ENCODE data around the gene DCUN1D1.
"Not testable (repeated sequence)": the region's sequence is repeated elsewhere in the genome, so short reads cannot be mapped to it uniquely, and the experiment has no call there.

DCUN1D1 gene

DNA sequence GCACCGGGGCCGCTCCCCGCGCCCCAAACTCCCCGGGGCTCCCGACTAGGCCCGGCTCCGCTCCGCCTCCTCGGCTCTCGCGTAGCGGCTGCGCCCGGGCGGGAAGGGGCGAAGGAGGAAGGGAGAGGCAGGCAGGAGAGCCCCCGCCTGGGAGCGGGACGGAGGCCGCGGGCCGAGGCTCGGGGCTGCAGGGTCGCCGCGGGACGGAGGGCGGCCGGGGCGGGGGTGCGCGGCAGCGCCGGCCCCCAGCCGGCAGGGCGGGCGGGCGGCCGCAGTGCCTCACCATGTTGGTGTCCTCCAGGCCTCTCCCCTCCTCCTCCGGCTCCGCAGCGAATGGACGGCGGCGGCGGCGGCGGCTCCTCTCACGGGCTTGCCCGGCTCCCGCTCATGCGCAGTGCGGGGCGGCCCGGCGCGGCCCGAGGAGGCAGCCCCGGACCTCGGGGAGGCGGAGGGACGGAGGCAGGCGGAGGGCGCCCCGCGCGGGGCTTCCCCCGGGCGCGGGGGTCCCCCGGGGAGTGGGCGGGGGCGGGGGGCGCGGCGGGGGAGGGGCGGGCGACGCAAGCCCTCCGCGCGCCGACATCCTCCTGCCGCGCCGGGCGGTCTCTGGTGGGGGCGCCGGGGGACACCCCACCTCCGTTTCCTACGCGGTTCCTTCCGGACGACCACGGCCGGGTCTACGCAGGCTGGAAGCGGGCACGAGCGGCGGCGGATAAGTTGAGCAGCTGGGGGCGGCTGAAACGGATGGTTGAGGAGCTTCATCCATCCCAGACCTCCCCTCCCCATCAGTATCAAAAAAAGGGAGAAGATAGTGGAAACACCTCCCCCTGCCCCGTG lies at the start of gene DCUN1D1:
Gene DCUN1D1, minus strand, starts transcription at position 335 of the 834 bp plus-strand sequence. Its CDS starts 49 bp downstream, at position 286.
- peak; percentile 83 for DNase-seq (ENCODE audit: low read depth)

DNA sequence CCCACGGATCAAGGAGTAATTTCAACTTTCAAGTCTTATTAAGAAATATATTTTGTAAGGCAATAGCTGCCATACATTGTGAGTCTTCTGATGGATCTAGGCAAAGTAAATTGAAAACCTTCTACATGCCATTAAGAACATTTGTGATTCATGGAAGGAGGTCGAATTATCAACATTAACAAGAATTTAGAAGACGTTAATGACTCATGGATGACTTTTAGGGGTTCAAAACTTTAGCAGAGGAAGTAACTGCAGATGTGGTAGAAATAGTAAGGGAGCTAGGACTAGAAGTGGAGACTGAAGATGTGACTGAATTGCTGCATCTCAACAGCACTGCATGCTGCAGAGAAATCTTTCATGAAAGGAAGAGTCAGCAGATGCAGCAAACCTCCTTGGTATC lies 48.1 kb upstream of the DCUN1D1 start:
- no peak for DNase-seq (ENCODE audit: low read depth)

DNA sequence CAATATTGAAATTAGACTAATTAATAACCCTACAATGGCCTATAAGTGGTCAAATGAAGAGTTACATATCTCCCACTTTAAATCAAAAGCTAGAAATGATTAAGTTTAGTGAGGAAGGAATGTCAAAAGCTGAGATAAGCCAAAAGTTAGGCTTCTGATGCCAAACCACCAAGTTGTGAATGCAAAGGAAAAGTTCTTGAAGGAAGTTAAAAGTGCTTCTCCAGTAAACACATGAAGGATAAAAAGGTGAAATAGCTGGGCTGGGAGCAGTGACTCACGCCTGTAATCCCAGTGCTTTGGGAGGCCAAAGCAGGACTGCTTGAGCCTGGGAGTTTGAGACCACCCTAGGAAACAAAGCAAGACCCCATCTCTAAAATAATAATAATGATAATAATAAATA lies 46.9 kb upstream of the DCUN1D1 start:
- DNase-seq (ENCODE audit: low read depth): no peak

DNA sequence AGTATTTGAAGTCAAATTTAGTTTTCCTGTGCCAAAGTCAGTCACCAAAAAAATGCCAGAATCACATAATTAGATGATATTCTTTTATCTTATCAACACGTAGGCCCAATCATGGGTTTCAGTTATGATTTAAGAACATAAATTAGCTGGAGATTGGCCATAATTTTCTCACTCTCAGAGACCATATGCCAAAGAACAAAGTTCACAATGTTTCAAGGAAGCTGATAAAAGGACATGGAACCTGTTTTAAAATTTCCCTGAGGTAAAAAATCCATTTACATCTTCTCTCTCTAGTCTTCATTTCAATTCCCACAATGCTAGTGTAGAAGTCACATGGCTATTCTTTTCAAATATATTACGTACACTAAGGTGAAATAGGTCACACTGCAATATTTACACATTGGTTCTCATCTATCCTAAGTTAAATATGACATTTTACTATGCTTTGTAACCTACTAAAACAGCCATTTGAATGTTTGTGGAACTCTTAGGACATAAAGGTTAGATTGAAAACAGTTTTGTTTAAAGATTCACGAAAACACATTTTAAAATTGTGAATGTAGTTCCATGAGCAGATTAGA lies 42.7 kb upstream of the DCUN1D1 start:
- no peak for DNase-seq (ENCODE audit: low read depth)

DNA sequence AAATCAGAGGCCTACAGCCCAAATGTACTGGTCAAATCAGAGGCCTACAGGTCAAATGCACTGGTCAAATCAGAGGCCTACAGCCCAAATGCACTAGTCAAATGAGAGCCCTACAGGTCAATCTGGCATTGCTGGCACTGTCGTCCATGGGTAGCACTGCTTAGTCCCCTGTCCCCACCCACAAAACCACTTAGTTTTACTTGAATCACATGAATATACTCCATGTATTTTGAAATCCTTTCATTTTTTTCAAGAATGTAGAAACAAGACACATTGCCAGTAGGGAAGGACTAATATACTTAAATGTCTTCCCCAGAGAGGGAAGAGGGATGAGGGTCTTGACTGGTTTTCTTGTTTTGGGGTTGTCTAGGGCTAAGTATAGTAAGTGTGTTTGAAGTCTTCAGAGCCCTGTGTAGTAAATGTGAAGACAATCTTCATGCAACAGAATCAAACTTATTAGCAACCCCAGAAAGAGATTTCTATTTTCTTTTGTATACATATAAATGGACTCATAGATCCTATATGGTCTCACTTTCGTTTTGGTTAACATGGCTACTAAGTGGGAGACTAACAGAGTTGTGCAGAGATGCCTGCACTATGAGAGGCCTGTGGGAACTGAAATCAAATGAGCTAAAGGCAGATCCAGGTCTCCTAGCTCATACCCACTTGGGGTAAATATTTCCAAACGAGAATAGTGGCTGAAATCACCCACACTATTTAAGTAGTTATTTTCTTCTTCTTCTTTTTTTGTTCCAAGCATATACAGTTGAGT lies 38.3 kb upstream of the DCUN1D1 start:
- no peak for DNase-seq (ENCODE audit: low read depth)

DNA sequence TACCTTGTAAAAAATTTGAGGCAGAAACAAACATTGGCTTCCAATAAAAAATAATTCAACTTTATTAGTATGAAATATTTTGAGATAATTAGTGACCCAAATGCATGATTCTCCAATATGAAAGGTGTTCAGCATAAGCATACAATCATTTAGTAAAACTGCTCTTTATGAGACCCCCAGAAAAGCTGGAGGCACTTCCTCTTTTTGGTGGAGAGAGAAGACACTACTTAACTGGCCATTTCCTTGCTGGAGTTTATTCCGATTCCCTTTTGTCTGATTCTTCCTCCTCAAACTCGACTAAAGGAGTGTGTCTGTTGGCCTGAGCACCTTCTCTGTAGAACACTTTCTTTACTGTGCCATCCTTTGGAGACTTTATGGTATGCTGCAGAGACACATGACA lies 34.8 kb upstream of the DCUN1D1 start:
- DNase-seq (ENCODE audit: low read depth): no peak

DNA sequence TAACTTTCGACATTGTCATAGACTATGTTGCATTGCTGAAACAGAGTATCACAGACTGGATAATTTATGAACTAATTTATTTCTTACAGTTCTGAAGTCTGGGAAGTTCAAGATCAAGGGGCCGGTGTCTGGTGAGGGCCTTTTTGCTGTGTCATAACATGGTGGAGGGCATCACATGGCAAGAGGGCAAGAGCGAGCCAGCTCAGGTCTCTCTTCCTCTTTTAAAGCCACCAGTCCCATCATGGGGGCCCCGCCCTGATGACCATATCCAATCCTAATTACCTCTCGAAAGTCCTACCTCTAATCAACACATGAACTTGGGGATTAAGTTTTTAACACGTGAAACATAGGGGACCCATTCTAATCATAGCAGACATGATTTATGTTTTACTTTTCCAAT lies 33.5 kb upstream of the DCUN1D1 start:
- DNase-seq (ENCODE audit: low read depth): no peak

DNA sequence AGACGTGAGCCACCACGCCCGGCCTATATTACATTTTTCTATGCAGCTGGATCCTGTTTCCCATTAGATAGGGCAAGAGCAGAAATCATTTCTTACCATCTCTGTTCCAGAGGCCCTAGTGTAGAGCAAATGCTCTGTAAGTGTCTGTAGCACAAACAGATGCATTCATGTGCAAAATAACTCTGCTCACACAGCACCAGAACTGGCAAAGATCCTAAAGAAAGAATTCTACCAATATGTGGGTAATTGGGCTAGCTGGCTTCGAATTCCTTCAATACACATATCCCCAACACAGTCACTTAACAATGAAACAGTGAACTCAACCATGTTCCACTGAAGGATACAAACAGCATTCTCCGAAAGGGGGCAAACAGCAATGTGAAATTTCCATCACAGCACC lies 32.7 kb upstream of the DCUN1D1 start:
- no peak for DNase-seq (ENCODE audit: low read depth)

DNA sequence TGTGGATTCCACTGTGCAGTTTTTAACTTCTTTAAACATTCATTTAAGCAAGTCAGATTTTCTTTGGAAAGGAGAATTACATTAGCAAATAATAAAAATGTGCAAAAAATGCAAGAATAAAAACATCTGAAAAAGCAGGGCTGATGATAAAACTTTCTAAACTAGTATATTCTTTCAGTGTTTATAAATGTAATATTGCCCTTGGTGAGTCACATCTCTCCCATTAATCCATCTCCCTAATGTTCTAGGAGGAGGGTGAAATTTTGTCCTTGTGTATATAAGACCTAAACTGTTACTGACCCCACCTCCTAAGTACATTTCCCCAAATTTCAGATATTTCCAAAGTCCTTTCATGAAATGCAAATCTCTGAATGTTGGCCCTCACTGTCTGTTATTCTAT lies 28.5 kb upstream of the DCUN1D1 start:
- DNase-seq (ENCODE audit: low read depth): no peak

DNA sequence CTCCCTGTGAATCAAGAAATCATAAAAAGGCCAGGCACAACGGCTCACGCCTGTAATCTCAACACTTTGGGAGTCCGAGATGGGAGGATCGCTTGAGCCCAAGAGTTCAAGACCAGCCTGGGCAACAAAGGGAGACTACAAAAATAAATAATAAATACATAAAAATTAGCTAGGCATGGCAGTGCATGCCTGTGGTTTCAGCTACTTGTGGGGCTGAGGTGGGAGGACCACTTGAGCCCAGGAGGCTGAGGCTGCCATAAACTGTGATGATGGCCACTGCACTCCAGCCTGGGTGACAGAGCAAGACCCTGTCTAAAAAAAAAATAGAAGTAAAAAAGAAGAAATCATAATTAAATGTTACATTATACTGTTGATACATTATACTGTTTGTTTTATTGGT lies 28.0 kb upstream of the DCUN1D1 start:
- DNase-seq (ENCODE audit: low read depth): no peak

DNA sequence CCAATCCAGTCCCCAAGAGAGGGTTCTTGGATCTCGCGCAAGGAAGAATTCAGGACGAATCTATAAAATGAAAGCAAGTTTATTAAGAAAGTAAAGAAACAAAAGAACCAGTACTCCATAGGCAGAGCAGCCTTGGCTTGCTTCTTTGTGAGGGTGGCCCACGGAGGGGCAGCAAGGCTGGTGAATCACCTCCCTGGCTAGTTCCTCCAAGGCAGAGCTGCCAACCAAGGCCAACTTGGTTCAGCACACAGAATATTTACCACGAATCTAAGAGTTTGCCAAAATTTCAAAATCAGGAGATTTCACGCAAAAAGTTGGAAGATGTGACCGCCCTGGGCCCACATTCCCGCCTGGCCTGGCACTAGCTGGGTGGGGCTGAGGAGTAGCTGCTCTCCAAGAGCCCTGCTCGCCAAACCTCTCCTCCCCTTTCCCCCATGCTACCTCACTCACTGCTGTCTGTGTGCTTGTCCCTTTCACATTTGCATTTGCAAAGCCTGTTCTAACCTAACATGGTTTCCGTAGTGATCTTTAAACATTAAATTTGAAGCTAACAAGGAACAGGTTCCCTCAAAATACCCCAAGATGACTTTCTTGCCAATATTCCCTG lies 26.2 kb upstream of the DCUN1D1 start:
- DNase-seq (ENCODE audit: low read depth): no peak

DNA sequence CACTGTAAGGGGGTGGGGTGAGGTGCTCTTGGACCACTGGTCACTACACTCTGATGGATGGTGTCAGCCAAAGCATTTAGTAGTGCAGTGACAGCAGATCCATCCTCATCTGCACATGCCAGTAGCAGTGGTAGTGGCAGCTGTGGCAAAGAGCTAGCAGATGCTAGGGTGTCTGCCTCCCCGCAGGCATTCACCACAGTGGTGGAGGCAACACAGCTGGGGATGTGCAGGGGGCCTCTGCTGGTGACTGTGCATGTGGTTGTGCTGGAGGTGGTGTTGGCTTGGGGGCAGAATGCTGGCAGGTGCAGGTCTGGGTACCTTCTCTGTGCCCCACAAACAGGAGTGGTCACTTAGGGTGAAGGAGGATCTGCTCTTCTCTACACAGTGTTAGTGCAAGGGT lies 19.4 kb upstream of the DCUN1D1 start:
- DNase-seq (ENCODE audit: low read depth): no peak

DNA sequence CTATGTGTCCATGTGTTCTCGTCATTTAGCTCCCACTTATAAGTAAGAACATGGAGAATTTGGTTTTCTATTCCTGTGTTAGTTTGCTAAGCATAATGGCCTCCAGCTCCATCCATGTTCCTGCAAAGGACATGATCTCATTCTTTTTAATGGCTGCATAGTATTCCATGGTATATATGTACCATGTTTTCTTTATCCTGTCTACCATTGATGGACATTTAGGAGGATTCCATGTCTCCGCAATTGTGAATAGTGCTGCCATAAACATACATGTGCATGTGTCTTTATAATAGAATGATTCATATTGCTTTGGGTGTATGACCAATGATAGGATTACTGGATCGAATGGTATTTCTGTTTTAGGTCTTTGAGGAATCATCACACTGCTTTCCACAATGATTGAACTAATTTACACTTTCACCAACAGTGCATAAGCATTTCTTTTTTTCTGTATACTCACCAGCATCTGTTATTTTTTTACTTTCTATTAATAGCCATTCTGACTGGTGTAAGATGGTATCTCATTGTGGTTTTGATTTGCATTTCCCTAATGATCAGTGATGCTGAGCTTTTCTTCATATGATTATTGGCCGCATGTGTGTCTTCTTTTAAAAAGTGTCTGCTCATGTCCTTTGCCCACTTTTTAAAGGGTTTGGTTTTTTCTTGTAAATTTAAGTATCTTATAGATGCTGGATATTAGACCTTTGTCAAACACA lies 13.3 kb upstream of the DCUN1D1 start:
- DNase-seq (ENCODE audit: low read depth): not testable (repeated sequence)

DNA sequence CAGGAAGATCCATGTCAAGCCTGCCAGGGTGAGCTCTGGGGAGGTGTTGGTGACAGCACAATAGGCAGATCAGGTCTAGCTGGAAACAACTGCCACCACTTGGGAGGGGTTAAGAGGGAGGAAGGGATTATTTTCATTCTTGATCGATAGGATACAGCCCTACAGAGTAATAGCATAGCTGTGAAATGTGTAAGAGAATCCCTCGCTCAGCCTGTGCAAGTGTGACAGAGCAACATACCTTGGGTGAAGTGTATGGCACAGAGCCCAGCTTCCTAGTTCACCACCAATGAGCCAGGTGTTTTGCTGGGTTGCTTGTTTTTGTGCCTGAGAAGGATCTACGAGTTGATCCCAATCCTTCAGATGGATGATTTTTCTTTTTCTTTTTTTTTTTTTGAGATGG lies 9.2 kb upstream of the DCUN1D1 start:
- no peak for DNase-seq (ENCODE audit: low read depth)

DNA sequence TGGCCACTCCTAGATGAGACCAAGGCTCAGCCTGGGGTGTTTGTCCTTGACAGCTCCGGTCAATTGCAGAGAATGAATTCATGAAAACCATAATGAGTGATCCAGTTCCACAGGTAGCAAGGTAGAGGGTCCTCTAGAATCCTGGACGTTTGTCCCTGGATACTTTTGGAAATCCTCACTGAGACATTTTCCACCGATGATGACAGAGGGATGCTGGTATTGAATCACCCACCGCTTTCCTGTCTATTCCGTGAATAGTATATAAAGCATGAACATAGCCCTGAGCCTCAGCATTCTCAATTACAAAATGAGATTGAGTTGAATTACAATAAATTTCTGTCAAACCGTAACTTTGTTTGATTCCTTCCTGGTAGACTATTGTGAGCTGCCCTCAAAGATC lies 5.7 kb upstream of the DCUN1D1 start:
- DNase-seq (ENCODE audit: low read depth): no peak

DNA sequence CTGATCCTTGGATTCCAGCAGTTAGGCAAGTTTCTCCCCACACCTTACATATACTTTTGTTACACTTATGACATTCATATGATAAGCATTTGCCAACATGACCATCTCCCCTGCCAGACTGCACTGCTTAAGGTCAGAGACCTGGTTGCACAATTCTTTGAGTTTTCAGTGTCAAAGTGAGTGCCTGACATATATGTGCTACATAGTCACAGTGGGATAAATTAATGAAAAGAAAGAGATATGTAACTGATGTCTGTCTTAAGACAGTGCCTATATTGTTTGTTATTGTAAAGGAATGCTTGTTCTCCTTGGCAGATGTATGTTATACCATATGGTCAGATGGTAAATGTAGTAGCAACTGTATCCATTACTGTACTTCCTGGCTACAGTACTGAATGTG lies 3.5 kb upstream of the DCUN1D1 start:
- no peak for DNase-seq (ENCODE audit: low read depth)

DNA sequence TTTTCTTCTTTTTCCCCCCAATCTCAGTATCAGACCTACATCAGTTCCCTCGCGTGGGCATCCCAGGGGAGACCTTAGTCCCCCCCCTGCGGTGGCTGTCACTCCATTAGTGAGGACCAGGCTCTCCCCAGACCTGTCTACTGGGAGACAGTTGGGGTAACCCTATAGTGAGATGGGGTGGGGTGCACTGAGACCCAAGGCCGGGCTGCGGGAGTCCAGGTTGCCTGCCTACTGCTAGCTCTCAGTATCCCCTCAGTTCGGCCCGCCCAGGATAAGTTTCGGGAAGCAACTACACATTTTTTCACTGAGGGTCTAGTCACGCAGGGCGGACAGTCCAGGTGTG lies 671 bp upstream of the DCUN1D1 start:
- no peak for DNase-seq (ENCODE audit: low read depth)

DNA sequence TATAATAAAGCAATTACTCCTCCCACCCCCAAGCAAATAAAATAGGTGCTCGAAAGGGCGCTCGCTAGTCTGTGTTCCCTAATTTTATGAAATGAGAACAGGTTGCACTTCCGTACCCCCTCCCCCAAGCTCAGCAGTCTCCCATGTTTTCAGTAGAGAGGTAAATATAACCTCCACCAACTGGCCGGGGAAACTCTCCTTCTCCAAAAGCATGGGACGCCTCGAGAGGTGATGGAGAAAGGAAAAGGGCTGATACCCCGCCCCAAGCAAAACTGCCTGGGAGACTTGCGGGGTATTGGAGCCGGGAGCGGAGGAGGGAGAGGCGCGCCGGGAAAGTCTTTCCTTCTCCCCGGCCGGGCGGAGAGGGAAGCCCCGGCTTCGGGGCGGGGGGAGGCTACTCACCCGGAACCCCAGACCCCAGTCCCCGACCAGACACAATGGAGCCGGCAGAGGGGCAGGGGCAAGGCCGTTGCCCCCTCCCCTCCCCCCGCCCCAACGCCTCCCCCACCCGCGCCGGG lies 605 bp downstream of the DCUN1D1 start:
- DNase-seq (ENCODE audit: low read depth): no peak

DNA sequence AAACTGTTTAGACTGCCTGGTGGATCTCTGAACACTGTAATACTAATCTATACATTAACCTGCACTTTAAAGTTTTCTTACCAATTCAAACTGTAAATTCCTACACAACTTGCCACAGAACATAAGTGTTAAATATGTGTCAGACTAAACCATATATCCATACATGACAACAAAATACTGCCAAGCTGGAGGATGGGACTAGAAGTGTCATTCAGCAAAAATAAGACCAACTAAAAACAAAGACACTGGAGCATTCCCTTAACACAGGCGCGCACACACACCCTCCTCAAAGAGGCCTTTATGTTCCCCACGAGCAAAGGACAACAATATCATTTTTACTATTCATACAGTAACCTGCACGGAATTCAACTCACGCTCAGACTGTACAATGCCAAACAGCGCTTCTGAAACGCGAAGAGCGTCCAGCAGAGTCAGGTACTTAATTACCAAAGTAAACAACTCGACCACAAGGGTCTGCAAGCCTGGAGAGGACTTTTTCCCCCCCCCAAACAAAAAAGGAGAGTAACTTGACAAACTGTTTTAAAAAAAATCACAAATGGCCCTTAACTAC lies 1.1 kb downstream of the DCUN1D1 start:
- DNase-seq (ENCODE audit: low read depth): no peak

DNA sequence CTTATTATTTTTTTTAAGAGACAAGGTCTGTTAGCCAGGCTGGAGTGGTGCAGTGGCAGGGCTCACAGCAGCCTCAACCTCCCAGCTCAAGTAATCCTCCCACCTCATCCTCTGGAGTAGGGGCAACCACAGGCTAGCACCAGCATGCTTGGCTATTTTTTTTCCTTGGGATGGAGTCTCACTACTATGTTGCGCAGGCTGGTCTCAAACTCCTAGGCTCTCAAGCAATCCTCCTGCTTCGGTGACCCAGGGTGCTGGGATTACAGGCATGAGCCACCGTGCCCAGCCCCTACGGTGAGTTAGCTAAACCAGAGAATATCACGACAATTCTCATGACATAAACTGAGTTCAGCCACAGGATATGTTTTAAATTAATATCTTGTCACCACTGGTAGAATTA lies 2.0 kb downstream of the DCUN1D1 start:
- no peak for DNase-seq (ENCODE audit: low read depth)

DNA sequence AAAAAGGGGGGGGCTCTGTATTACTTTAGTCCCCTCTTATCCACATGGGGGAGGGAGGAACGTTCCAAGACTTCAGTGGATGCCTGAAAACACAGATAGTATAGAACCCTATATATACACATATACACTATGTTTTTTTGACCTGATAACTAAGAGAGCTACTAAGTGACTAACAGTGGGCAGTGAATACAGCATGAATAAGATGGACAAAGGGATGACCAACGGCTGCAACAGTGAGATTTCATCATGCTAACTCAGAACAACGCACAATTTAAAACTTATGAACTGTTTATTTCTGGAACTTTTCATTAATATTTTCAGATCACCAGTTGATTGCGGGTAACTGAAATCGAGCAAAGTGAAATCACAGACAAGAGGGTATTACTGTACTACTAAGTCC lies 7.3 kb downstream of the DCUN1D1 start:
- no peak for DNase-seq (ENCODE audit: low read depth)

DNA sequence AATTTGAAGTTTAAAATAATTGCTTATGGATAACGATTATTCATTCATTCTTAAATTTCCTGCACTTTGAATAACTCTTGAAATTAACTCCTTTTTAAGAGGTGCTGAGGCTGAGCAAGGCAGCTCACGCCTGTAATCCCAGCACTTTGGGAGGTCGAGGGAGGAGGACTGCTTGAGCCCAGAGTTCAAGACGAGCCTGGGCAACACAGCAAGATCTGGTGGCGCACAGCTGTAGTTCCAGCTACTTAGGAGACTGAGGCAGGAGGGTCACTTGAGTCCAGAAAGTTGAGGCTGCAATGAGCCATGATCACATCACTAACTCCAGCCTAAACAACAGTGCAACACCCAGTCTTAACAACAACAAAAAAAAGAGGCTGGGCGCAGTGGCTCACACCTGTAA lies 8.0 kb downstream of the DCUN1D1 start:
- no peak for DNase-seq (ENCODE audit: low read depth)

All from activated T-cell treated with anti-CD3 and anti-CD28 coated beads for 24 hours (primary cell).